SU-DHL-6 (cell line): Measurements from ENCODE around the gene FUT8.

Source experiments
- H2AFZ ChIP-seq: fragments of 200-600 bp; sonication (generic); 2 replicates; pipeline ENCODE4 v1.6.1; 2014; ENCODE audit warnings: low read depth, mild to moderate bottlenecking, moderate library complexity, mixed read lengths, antibody characterized with exemption, low read length; ENCODE audit not compliant: severe bottlenecking
- H3F3A ChIP-seq: fragments of 200-600 bp; shearing (Covaris generic); 2 replicates; pipeline ENCODE4 v1.6.0; 2016; ENCODE audit warnings: antibody characterized with exemption, mild to moderate bottlenecking; ENCODE audit not compliant: insufficient read depth
- H3K27ac ChIP-seq: fragments of 200-600 bp; sonication (generic); 2 replicates; pipeline ENCODE4 v1.5.1; 2016; ENCODE audit warnings: low read depth, mild to moderate bottlenecking, low read length, moderate library complexity, mixed read lengths
- H3K27me3 ChIP-seq: fragments of 200-600 bp; sonication (generic), shearing (Covaris generic); 2 replicates; pipeline ENCODE4 v1.6.0; 2014; ENCODE audit warnings: mild to moderate bottlenecking, low read length
- H3K36me3 ChIP-seq: fragments of 200-600 bp; sonication (generic); 2 replicates; pipeline ENCODE4 v1.6.1; 2014; ENCODE audit warnings: mild to moderate bottlenecking, low read length, mixed read lengths
- H3K4me2 ChIP-seq: fragments of 300-600, 200-600 bp; shearing (Covaris generic), sonication (generic); 2 replicates; pipeline ENCODE4 v1.6.0; 2014; ENCODE audit warnings: low read length, low read depth, mild to moderate bottlenecking; ENCODE audit not compliant: poor library complexity, severe bottlenecking
- H3K4me3 ChIP-seq: fragments of 200-600 bp; sonication (generic); 2 replicates; pipeline ENCODE4 v1.5.1; 2014; ENCODE audit warnings: antibody characterized with exemption, low read length, mild to moderate bottlenecking, mixed read lengths; ENCODE audit not compliant: insufficient read depth, poor library complexity, severe bottlenecking
- H3K79me2 ChIP-seq: fragments of 200-600 bp; sonication (generic); 2 replicates; pipeline ENCODE4 v1.6.1; 2014; ENCODE audit warnings: mild to moderate bottlenecking, low read length, moderate library complexity; ENCODE audit not compliant: insufficient read depth
- H3K9ac ChIP-seq: fragments of 200-600 bp; sonication (generic); 2 replicates; pipeline ENCODE4 v1.7.0; 2014; ENCODE audit warnings: mild to moderate bottlenecking, low read length
- H3K9me2 ChIP-seq: fragments of 200-600 bp; sonication (generic); replicated peaks from 2 replicates; pipeline ENCODE4 v1.6.1; 2014; ENCODE audit warnings: low read length; ENCODE audit not compliant: insufficient read depth
- H3K9me3 ChIP-seq: fragments of 200-600 bp; sonication (generic); 2 replicates; pipeline ENCODE4 v1.6.1; 2014; ENCODE audit warnings: low read length, mixed read lengths; ENCODE audit not compliant: insufficient read depth
- H4K20me1 ChIP-seq: fragments of 200-600 bp; sonication (generic); 2 replicates; pipeline ENCODE4 v1.6.1; 2014; ENCODE audit warnings: low read depth, mild to moderate bottlenecking, antibody characterized with exemption, low read length, moderate library complexity, mixed read lengths
- CTCF ChIP-seq: fragments of 200-600 bp; sonication (generic); IDR thresholded peaks from one replicate; pipeline ENCODE4 v1.5.1; 2017; ENCODE audit warnings: antibody characterized with exemption, mild to moderate bottlenecking, low read length, moderate library complexity; ENCODE audit not compliant: insufficient read depth, poor library complexity, severe bottlenecking
- EZH2phosphoT487 ChIP-seq: fragments of 200-600 bp; sonication (generic), shearing (Covaris generic); conservative IDR thresholded peaks from 2 replicates; pipeline ENCODE4 v1.6.1; 2018; ENCODE audit warnings: mild to moderate bottlenecking, antibody characterized with exemption, low read length, moderate library complexity, mixed read lengths

The FUT8 gene

GRCh38 chr14:65756880-65757279 is 344.4 kb downstream of the FUT8 start:
- no peak for TF ChIP-seq CTCF
- TF ChIP-seq EZH2phosphoT487, result no peak
- H3K79me2 ChIP-seq, result no peaks in the 10 kb centered on the region
- H3K4me2 ChIP-seq, result no peak overlapping the region
- H3K36me3 ChIP-seq, result no peaks in the 10 kb centered on the region
- no peaks in the 10 kb centered on the region for H3K9me2 ChIP-seq
- no peak overlapping the region for H3K4me3 ChIP-seq
- H2AFZ ChIP-seq, result no peak overlapping the region
- H3K9me3 ChIP-seq, result no peaks in the 10 kb centered on the region
- H3K9ac ChIP-seq, result no peak overlapping the region
- H3K27me3 ChIP-seq, result no peaks in the 10 kb centered on the region
- no peaks in the 10 kb centered on the region for H3F3A ChIP-seq
- H4K20me1 ChIP-seq, result no peaks in the 10 kb centered on the region
- H3K27ac ChIP-seq, result no peak overlapping the region

- no peaks in the 10 kb centered on the region for H4K20me1 ChIP-seq
- H3K27me3 ChIP-seq, result no peaks in the 10 kb centered on the region
- TF ChIP-seq CTCF (no peak), EZH2phosphoT487 (no peak)
These were observed 356.6 kb downstream of the FUT8 start for GRCh38 chr14:65769151-65769550.

GRCh38 chr14:65770681-65771080 is 358.2 kb downstream of the FUT8 start:
- H2AFZ ChIP-seq, result no peak overlapping the region
- H3K9me2 ChIP-seq, result no peaks in the 10 kb centered on the region
- H3K36me3 ChIP-seq, result no peaks in the 10 kb centered on the region
- no peaks in the 10 kb centered on the region for H3K79me2 ChIP-seq
- H3K4me2 ChIP-seq, result no peak overlapping the region
- no peaks in the 10 kb centered on the region for H3K9me3 ChIP-seq
- H3K27me3 ChIP-seq, result no peaks in the 10 kb centered on the region
- no peaks in the 10 kb centered on the region for H3F3A ChIP-seq
- no peaks in the 10 kb centered on the region for H4K20me1 ChIP-seq
- no peak overlapping the region for H3K9ac ChIP-seq
- no peak overlapping the region for H3K27ac ChIP-seq
- H3K4me3 ChIP-seq, result no peak overlapping the region
- no peak for TF ChIP-seq EZH2phosphoT487
- no peak for TF ChIP-seq CTCF

More at GRCh38 chr14:65769151-65769550, 356.6 kb downstream of the FUT8 start:
- no peak overlapping the region for H2AFZ ChIP-seq
- H3K36me3 ChIP-seq, result no peaks in the 10 kb centered on the region
- H3F3A ChIP-seq, result no peaks in the 10 kb centered on the region
- H3K9me3 ChIP-seq, result no peaks in the 10 kb centered on the region
- no peak overlapping the region for H3K27ac ChIP-seq
- no peaks in the 10 kb centered on the region for H3K79me2 ChIP-seq
- no peak overlapping the region for H3K9ac ChIP-seq
- H3K4me3 ChIP-seq, result no peak overlapping the region
- H3K4me2 ChIP-seq, result no peak overlapping the region
- no peaks in the 10 kb centered on the region for H3K9me2 ChIP-seq
